NCI-H2196 treated with DMSO at 0.1 percent for 48 hours (cell line): ENCODE measurements around the gene SNX19.

ENCODE experiments used
- DNase-seq: peaks from one replicate; lab custom pipeline; 2025; ENCODE audit not compliant: unreplicated experiment; lab: John Stamatoyannopoulos, UW

The SNX19 gene

GRCh38 chr11:130906616-130907015 is 9.7 kb downstream of the SNX19 start:
- DNase-seq = no peak

DNA sequence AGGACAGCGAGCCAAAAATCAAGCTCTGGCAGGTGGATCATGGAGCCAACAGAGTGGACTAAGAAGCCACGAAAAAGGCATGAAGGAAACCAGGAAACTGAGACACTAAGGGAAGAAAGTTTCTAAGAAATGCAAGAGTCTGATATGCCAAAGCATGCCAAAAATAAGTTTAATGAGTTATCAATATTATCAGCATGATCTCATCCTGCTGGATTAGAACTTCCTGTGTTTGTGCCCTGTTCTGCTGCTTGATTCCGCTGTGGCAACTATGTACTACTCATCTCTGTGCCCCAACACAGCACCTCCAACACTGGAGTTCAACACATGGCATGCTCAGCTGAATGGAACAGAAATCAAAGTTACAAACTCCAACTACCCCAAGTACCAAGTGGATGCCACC is 10.8 kb downstream of the SNX19 start:
- DNase-seq = no peak

DNA sequence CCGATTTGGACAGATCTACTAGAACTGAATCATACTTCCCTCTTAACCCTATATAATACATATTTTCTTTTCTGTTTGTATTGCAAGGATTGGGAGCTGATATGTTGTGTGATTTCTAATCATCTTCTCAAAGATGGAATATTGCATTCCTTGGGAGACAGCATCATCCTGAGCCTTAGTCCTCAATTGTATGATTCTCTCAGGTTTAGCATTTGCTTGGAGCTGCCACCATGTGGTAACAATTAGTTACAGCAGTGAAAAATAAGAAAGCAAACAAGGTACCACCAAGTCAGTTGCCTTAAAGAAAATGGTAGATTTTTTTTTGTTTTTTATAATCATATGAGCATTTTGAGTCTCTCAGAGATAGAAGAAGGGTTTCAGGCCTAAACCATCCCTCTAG is 11.9 kb downstream of the SNX19 start:
- DNase-seq = no peak

DNA sequence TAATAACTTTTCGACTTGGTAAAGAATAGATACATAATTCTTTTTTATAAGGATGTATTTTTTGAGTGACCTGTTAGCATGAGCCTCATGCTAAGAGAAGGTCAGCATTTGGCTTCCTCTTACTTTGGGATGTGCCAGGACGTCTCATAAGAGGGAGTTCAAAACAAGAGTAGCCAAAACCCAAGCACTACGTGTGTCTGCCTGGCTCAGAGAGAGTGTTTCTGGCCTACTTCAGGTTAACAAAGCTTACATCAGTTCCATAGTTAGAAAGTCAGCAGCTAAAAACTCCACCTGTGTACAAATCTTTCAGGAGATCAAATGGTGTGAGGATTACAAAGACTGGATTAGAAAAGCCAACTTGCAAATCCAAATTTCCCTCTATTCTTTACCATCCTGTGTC is 13.9 kb downstream of the SNX19 start:
- DNase-seq = no peak

DNA sequence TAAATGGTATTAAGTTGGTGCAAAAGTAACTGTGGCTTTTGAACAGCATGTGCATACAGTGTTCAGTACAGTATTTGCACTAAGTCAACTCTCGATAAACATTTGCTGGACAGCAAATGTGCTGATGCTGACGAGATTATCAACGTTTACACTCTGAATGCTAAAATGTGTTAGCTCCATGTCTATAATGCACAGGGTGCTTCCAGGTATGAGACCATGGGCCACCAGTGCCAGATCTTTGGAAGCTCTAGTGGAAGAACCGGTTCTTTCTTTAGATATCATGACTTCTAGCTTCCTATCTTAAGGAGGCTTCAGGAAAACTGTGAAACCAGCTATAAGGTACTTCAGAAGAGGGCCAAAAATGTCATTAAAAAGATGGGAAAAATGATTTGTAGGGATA is 17.2 kb downstream of the SNX19 start:
- DNase-seq = no peak

DNA sequence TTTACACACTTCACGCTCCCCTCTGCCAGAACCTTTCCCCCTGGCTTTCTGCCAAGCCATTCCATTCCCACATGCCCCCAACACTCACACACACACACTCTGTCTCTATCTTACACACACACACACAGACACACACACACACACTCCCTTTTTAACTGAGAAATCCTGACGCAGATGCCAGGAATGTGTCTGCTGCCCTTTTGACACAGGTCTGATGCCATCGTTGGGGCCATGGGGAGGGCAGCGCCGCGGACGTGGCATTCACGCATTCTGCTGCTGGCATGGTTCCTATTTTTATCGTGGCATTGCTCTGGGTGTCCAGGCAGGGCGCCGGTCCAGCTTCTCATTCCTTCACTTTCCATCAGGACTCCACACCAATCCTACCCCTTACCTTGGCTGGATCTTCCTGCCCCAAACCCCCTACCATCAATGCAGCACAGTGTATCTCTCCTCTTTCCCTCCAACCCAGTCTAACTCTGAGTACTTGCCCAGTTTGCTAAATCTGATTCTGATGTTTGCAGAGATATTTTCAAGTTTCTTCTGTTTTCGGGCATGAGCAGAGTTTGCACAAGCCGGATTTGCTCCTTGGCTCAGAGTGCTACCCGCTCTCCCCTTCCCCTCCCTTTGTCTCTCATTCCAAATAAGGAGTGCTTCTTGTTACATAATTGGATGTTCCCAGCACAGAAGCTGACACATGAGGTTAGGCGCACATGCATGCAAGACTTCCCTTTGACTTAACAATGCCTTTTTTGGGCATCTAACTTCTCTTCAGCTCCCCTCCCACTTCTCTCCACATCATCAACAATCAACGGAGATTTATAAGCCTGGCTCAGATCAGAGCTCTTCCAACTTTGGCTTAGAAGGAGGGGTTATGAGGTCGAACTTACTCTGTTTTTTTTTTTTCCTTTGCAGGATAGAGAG is 18.8 kb downstream of the SNX19 start:
- DNase-seq = no peak

DNA sequence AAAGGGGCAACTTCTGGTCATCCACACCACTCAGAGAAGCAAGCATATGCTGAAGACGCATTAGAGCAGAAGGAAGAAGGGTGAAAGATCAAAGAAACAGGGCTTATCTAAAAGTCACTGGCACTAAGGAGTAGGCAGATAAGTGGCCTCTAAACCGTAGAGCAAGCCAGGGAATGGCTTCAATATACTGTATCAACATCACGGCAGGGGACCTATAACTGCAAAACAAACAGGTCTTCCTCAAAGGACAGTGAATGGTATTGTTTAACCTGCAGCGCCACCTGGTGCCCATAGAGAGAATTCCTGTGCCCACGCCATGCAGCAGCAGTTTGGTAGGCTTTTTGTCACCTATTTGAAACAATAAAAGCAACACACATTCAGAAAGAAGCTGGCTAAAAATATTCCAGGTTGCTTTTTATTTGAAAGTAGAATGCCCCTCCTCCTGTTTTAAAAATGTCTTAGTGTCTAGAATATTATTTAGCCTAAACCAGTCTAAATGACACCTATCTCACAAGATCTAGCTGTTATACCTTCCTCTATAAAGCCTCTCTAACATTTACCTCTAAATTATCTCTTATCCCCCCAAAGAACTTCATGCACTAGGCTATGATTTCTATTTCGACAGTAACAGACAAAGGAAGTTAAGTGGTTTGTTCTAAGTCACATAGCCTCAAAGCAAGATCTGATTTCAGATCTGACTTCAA is 21.8 kb downstream of the SNX19 start:
- DNase-seq = peak; percentile 88

GRCh38 chr11:130892861-130893260 is 23.4 kb downstream of the SNX19 start:
- no peak for DNase-seq

- DNase-seq = no peak
These were observed 25.0 kb downstream of the SNX19 start for GRCh38 chr11:130891326-130891725.

DNA sequence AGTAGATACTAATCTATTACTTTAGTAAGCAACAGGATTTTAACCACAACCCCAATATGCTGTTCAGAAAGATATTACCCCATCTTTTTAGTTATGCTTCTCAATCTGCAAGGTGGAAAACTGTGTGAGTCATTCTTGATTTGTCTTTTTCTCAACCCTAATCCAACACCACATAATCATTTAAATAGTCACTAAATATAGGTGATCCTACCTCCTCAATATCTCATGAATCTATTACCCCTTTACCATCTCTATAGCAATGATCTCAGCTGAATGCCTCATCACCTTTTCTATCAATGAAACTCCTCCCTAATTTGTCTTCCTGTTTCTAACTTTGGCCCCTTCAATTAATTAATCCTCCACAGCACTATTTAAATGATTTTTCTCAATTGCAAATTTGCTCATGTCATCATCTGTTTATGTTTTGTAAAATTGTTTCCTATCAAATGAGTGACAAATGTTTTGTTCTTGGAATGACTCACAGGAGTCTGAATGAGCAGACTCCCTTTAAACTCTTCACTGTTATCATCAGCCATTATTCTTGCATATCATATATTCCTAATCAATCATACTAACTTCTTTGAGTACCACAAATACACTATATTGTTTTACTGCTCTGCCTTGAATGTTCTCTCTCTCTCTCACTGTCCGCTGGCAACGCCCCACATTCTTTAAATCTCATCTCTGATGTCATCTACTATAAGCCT is 26.1 kb downstream of the SNX19 start:
- DNase-seq = no peak

DNA sequence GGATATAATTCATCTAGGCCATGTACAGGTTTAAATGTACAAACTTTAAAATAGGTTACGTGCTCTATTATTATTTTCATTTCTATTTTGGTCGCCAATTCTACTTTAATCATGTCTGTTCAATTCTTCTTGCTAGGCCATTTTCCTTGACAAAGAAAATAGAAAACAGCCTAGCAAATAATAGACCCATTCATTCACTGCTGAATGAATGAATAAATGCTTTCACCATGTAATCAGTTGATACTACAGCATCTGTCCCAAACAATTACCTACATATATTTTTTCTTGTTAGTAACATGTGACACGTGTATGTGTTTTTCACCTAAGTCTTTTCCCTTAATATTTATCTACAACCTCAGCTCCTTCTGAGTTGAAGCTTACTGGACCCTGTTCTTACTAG is 27.5 kb downstream of the SNX19 start:
- DNase-seq = no peak

DNA sequence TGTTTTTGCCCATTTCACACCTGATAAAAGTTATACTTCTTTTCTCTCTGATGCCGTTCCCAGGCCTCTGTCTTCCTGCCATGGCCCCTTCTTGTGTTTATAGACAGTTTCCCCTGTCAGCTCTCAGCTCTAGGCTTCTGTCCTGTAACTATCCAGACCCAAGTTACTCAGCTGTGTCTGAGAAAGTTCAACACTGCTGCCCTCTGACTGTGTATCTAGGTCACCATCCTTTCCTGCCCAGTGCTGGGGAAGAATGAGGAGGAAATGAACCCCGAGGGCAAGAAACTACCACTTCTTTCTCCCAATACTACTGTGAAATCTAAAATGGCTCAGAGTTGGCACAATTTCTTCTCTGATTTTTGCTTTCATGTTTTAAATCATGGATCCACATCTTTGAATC is 29.6 kb downstream of the SNX19 start:
- no peak for DNase-seq

GRCh38 chr11:130882138-130882551 is 34.1 kb downstream of the SNX19 start:
- no peak for DNase-seq

GRCh38 chr11:130881475-130882137 is 34.7 kb downstream of the SNX19 start:
- DNase-seq = no peak

DNA sequence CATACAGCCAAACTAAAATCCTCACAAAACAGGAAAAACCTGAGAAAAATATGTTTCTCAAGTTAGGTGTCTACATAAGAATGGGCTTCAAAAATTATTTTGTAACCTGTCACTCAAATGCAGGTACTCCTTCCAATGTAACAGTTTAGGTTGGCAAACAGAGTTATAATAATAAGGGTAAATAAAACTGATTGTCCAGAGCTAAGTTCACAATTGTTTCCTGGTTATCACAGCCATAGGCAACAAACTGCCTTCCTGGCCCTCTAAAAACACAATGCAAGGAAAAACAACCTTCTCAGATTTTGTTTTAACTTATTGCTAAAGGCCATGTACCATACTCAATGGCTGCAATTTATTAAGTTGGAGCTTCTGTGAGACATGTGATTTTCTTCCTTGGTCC is 36.4 kb downstream of the SNX19 start:
- no peak for DNase-seq

- no peak for DNase-seq
These were observed 39.1 kb downstream of the SNX19 start for GRCh38 chr11:130876931-130877915.

DNA sequence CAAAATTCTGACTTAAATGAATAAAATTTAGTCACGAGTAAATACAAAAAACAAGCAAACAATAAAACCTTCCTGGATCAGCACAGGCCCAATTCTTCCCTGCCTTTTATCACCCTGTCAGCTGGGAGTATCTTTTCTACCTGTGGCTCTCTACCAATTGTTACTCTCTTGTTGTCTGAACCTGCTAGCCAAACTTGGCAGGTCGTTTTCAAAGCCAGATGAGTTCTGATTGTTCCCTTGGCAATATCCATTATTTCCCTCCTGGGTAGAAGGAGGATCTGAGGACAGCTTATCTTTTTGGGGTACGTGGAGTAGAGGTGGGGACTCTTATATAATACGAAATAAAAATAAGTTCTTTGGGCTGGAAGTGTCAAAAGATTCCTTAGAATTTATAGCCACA is 40.2 kb downstream of the SNX19 start:
- DNase-seq = no peak

DNA sequence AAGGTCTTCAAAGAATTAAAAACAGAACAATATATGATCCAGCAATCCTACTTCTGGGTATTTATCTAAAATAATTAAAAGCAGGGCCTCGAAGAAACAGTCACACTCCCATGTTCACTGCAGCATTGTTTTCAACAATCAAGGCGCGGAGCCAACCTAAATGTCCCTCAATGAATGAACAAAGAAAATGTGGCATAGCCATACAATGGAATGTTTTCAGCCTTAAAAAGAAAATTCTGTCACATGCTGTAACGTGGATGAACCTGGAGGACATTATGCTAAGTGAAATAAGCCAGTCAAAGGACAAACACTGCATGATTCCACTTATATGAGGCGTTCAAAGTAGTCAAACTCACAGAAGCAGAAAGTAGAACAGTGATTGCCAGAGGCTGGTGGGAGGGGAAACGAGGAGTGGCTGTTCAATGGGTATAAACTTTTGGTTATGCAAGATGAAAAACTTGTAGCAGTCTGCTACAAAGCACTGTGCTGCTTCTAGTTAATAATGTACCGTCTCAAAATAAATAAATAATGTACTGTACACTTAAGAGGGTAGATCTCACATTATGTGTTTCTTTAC is 41.2 kb downstream of the SNX19 start:
- no peak for DNase-seq

DNA sequence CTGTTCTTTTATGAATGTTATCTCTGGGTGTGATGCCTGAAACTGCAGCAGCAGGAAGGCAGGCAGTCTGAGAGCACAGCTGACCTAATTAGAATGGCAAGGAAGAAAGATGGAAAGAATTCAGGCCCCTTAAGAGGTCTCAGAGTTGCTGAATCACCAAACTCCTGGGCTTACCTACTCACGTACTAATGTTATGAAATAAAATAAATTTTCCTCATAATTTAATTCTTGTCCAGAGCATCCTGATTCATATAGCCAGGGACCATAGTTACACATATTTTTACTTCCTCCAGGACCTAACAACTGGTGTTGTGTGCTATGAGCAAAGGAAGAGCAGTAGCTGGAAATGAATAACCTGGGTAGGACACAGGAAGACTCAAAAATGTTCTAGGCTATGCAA is 41.9 kb downstream of the SNX19 start:
- DNase-seq = no peak

DNA sequence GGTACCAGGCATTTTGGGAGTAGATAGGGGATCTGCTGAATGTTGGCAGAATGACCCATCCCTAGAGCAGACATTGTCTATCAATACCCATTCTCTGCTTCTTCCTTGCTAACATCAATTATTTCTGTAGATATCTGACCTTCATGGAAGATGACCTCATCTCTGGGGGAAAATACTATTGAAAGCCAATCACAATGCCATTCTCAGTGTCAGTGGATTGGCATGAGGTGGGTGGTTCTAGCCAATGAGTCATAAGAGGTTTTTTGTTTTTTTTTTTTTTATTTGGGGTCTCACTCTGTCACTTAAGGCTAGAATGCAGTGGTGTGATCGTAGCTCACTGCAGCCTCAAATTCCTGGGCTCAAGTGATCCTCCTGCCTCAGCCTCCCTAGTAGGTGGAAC is 42.5 kb downstream of the SNX19 start:
- DNase-seq = no peak
